ENCODE data around the gene DHRS2.

DNA sequence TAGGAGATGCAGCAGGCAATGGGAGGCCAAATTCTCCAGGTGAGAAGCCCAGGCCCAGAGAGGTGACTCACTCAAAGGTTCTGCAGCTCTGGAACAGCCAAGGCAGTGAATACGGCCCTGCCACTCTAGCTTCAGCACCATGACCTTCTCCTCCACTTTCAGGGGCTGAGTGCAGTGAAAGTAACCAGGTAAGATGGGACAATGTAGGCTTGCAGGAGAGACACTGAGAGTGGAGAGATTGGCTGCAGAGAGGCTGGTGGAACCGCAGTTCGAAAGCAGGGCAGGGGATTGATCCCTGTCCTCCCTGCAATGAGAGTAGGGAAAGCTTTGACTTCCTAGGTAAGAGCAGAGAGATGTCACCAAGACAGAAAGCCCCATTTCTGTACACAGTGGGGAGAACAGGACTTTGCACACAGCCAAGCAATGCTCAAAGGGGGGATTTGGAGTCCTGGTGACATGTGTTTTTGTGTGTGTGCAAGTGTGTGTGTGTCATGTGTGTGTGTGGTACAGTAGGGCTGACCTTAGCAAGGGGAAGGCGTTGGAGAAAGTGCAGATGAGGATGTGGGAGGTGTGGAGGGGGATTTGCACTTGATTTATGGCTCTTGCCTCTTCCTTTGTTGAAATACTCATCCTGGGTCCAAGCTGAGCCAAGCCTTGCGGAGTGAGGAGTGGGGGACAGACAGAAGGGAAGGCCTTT is 12.7 kb downstream of the DHRS2 start:
- no peak for TF ChIP-seq POLR2AphosphoS5 (IDR thresholded peaks at IDR 0.05)
- no peak for TF ChIP-seq CTCF (IDR thresholded peaks at IDR 0.05)
- no peak for TF ChIP-seq POLR2A (IDR thresholded peaks at IDR 0.05)
